HL-60 (cell line): ENCODE data around the gene AKAP6.

Experiments used
- DNase-seq, 2 experiments: peaks; one replicate each; pipeline ENCODE4 v3.0.0-alpha.2; 2010 to 2020; ENCODE audit warnings: low read depth in 1 of 2, low spot score in 1 of 2
- H3K27ac ChIP-seq: fragments of 250-450 bp; sonication (Bioruptor Pico); replicated peaks from 2 replicates; pipeline ENCODE4 v1.5.1; 2020; ENCODE audit warnings: mild to moderate bottlenecking, moderate library complexity
- H3K27me3 ChIP-seq: fragments of 250-450 bp; sonication (Bioruptor Pico); 2 replicates; pipeline ENCODE4 v1.5.1; 2021; ENCODE audit warnings: mild to moderate bottlenecking, moderate library complexity; ENCODE audit not compliant: insufficient read depth, poor library complexity, severe bottlenecking
- H3K4me3 ChIP-seq: replicated peaks from 2 replicates; pipeline ENCODE4 v1.5.1; 2011; ENCODE audit warnings: mild to moderate bottlenecking, control low read depth, low read length; ENCODE audit not compliant: insufficient read depth
- GABPA ChIP-seq: IDR thresholded peaks from 2 replicates; pipeline ENCODE4 v1.6.1; 2012; ENCODE audit warnings: low read depth
- POLR2AphosphoS5 ChIP-seq: IDR thresholded peaks from 2 replicates; pipeline ENCODE4 v1.6.1; 2012; ENCODE audit warnings: low read depth
- SPI1 ChIP-seq: IDR thresholded peaks from 2 replicates; pipeline ENCODE4 v1.6.1; 2012; ENCODE audit warnings: low read depth, mild to moderate bottlenecking, borderline replicate concordance
- TF ChIP-seq, protein P1 (sequence below): IDR thresholded peaks from 2 replicates; pipeline ENCODE4 v1.6.1; 2012; ENCODE audit warnings: low read depth; ENCODE audit not compliant: insufficient replicate concordance
- TF ChIP-seq, protein P2 (sequence below): IDR thresholded peaks from one replicate; pipeline ENCODE4 v1.5.1; 2011; ENCODE audit warnings: low read length, control low read depth, inconsistent platforms; ENCODE audit not compliant: insufficient read depth

The AKAP6 gene

DNA sequence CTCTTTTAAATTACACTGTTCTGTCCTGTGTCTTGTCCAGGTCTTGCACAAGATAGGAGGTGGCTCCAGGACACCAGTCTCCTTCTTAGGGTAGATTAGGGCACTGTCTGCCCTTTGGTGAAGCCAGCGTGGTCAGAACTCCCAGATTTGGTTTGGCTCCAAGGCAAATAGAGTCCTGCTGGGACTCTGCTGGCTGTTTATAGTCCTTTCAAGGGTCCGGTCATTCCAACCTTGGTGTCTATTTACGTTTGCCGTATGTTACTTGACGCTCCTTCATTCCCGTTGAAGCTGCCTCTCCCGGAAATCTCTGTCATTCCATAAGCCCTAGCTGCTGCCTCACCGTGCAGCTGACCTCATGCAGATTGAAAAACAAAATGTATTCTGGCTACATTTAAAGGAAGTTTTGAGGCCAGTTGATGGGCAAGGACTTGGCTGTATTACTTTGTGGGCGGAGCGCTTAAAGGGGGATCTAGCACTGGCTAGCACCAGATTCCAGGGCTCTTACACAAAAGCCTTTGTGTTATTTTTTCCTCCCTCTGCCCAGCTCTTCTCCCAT lies 180.6 kb downstream of the AKAP6 start:
- TF ChIP-seq, protein P1, sequence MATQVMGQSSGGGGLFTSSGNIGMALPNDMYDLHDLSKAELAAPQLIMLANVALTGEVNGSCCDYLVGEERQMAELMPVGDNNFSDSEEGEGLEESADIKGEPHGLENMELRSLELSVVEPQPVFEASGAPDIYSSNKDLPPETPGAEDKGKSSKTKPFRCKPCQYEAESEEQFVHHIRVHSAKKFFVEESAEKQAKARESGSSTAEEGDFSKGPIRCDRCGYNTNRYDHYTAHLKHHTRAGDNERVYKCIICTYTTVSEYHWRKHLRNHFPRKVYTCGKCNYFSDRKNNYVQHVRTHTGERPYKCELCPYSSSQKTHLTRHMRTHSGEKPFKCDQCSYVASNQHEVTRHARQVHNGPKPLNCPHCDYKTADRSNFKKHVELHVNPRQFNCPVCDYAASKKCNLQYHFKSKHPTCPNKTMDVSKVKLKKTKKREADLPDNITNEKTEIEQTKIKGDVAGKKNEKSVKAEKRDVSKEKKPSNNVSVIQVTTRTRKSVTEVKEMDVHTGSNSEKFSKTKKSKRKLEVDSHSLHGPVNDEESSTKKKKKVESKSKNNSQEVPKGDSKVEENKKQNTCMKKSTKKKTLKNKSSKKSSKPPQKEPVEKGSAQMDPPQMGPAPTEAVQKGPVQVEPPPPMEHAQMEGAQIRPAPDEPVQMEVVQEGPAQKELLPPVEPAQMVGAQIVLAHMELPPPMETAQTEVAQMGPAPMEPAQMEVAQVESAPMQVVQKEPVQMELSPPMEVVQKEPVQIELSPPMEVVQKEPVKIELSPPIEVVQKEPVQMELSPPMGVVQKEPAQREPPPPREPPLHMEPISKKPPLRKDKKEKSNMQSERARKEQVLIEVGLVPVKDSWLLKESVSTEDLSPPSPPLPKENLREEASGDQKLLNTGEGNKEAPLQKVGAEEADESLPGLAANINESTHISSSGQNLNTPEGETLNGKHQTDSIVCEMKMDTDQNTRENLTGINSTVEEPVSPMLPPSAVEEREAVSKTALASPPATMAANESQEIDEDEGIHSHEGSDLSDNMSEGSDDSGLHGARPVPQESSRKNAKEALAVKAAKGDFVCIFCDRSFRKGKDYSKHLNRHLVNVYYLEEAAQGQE, result no peak
- no peak for TF ChIP-seq POLR2AphosphoS5
- no peak for TF ChIP-seq SPI1
- TF ChIP-seq, protein P2, sequence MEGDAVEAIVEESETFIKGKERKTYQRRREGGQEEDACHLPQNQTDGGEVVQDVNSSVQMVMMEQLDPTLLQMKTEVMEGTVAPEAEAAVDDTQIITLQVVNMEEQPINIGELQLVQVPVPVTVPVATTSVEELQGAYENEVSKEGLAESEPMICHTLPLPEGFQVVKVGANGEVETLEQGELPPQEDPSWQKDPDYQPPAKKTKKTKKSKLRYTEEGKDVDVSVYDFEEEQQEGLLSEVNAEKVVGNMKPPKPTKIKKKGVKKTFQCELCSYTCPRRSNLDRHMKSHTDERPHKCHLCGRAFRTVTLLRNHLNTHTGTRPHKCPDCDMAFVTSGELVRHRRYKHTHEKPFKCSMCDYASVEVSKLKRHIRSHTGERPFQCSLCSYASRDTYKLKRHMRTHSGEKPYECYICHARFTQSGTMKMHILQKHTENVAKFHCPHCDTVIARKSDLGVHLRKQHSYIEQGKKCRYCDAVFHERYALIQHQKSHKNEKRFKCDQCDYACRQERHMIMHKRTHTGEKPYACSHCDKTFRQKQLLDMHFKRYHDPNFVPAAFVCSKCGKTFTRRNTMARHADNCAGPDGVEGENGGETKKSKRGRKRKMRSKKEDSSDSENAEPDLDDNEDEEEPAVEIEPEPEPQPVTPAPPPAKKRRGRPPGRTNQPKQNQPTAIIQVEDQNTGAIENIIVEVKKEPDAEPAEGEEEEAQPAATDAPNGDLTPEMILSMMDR, result no peak
- no peak for TF ChIP-seq GABPA
- Histone ChIP-seq H3K4me3 (no peak overlapping the region), H3K27me3 (no peaks in the 10 kb centered on the region), H3K27ac (no peak overlapping the region)
- DNase-seq, result no peak

DNA sequence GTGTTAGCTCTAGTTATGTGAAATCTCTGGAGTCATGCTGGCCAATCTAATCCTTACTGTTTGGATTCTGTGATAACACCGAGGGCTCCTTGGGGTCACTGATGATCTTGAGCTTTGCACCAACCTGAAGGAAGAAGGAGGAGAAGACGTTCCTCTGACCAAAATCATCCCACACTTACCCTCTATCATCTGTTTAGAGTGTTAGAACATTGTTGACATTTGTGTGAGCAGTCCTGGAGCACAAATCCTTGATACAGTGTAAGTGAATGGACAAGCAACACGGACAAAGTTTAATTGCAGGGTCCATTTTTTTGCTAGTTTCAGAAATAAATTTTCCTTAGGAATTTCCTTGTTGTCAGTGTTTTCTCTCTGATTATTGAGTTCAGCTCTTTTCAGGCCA lies 181.7 kb downstream of the AKAP6 start:
- no peak for TF ChIP-seq POLR2AphosphoS5
- TF ChIP-seq, protein P2, result no peak
- TF ChIP-seq, protein P1, result no peak
- TF ChIP-seq SPI1, result no peak
- TF ChIP-seq GABPA, result no peak
- Histone ChIP-seq H3K27me3 (no peaks in the 10 kb centered on the region), H3K4me3 (no peak overlapping the region), H3K27ac (no peak overlapping the region)
- DNase-seq, result no peak

DNA sequence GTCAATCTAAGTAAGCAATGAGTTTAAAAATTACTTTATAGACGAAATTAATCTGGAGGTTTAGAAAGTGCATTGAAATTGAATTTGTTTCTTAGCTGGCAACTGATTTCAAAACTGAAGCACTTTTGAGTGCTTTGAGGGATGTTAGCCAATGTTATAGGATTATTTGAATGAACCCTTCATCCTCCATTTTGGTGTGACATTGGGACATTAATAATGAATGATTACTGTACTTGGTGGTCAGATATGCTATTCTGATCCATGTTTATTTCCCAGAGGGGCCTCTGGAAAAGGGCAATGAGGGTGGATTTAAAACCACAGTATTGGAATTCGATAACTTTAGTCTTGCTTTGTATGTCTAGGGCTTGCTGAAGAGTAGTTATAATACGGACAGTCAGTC lies 183.2 kb downstream of the AKAP6 start:
- TF ChIP-seq, protein P1, result no peak
- H3K27me3 ChIP-seq, result no peaks in the 10 kb centered on the region
- no peak overlapping the region for H3K27ac ChIP-seq
- H3K4me3 ChIP-seq, result no peak overlapping the region
- no peak for DNase-seq

DNA sequence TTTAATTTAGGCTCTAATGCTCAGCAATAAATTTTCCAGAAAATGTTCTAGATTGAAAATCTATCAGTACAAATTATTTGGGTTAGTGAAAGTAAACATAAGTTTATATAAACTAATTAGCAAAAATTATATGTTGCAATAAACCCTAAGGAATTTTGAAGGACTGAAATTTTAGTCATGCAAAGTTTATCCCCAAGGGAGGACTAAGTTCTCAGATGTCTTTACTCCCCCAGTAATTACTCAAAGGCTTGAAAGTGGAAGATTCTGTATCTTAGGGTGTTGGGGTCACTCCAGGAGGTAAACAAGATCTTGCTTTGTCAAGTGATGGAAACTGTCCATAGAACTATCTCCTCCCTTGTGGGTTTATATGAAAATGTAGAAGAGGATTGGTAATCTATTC lies 183.7 kb downstream of the AKAP6 start:
- DNase-seq, result no peak
- no peak overlapping the region for H3K4me3 ChIP-seq
- no peak for TF ChIP-seq GABPA
- TF ChIP-seq, protein P1, result no peak
- no peak for TF ChIP-seq SPI1
- TF ChIP-seq POLR2AphosphoS5, result no peak
- TF ChIP-seq, protein P2, result no peak
- no peak overlapping the region for H3K27ac ChIP-seq
- no peaks in the 10 kb centered on the region for H3K27me3 ChIP-seq
